Adrenal gland (tissue), 12 donors: ENCODE results near the gene MLLT3. TPM values are rescaled to one million over a fixed set of nuclear protein-coding genes. Genes with fewer than 3 reads are reported as not detected.

Experiments used
- DNase-seq, 7 donors: peaks; one replicate each; pipeline ENCODE4 v3.0.0-alpha.2; 2019 to 2020
- H3K27ac ChIP-seq, 5 donors: fragments of 200-600 bp; sonication (generic) in 4 of 5; 1 replicate in 3 of 5; 2 replicates in 2 of 5; pipeline versions ENCODE4 v1.5.1 to v1.8.0; 2016 to 2020; ENCODE audit warnings: mild to moderate bottlenecking in 1 of 5
- H3K27me3 ChIP-seq: fragments of 200-600 bp; 2 replicates; pipeline ENCODE4 v1.8.0; 2021
- H3K36me3 ChIP-seq, 2 donors: fragments of 200-600 bp; replicated peaks in 1 of 2; 1 replicate in 1 of 2; 2 replicates in 1 of 2; pipeline versions ENCODE4 v1.5.1 to v1.8.0; 2018 to 2022
- H3K4me1 ChIP-seq, 2 donors: fragments of 200-600 bp; replicated peaks in 1 of 2; 1 replicate in 1 of 2; 2 replicates in 1 of 2; pipeline versions ENCODE4 v1.5.1 to v1.8.0; 2018 to 2021
- H3K4me3 ChIP-seq, 4 donors: fragments of 200-600 bp; sonication (generic) in 3 of 4; one replicate each; pipeline ENCODE4 v1.5.1; 2016 to 2018
- H3K9me3 ChIP-seq, 3 donors: fragments of 200-600 bp; sonication (generic) in 1 of 3; replicated peaks in 1 of 3; 1 replicate in 2 of 3; 2 replicates in 1 of 3; pipeline versions ENCODE4 v1.5.1 to v1.8.0; 2016 to 2021
- CTCF ChIP-seq, 6 experiments: fragments of 450-650 bp in 4 of 6; fragments of 200-600 bp in 2 of 6; sonication (generic) in 1 of 6; IDR thresholded peaks; 1 replicate in 5 of 6; 2 replicates in 1 of 6; pipeline versions ENCODE4 v1.5.1 to v1.8.0; 2016 to 2021; ENCODE audit warnings: antibody characterized with exemption in 6 of 6, mild to moderate bottlenecking in 2 of 6, moderate library complexity in 1 of 6
- POLR2A ChIP-seq, 2 donors: fragments of 450-650 bp; IDR thresholded peaks; one replicate each; pipeline ENCODE4 v1.6.1; 2017; ENCODE audit warnings: antibody characterized with exemption in 2 of 2, mild to moderate bottlenecking in 2 of 2, moderate library complexity in 1 of 2
- WGBS, 4 donors: extraction: QIAGEN DNeasy Blood & Tissue Kit in 2 of 4; methylation state at CpG; one replicate each; pipeline versions ENCODE4 v1.1.5 to v1.1.7; 2013 to 2017; 5-methylcytosine and 5-hydroxymethylcytosine counted together
- intact Hi-C, 2 donors: fragments of 100-400 bp; cut with DNase I; formaldehyde crosslinking; loops; one replicate each; pipeline versions ENCODE4 v1.14.1 to v1.15.0; 2022 to 2023
- polyA plus RNA-seq, 3 donors: library from polyadenylated mRNA; stranded (reverse); fragments of 200-250 nt in 2 of 3; fragments of 350-450 nt in 1 of 3; fragmentation: Illumina TruSeq in 1 of 3; extraction: RNeasy Lipid Tissue Mini Kit (QIAGEN cat#74804) in 1 of 3; gene quantifications; one replicate each; pipeline ENCODE4 v1.2.3, GENCODE V29; 2013 to 2014
- total RNA-seq, 9 donors: library from RNA; depleted of rRNA in 4 of 9; stranded (reverse); fragments of >200 nt in 4 of 9; fragments of 120-200 nt in 1 of 9; fragmentation: NEBNext Ultra II Directional in 1 of 9; extraction: Animal tissue kit (Norgen Biotek cat#: 25700) in 1 of 9; gene quantifications; one replicate each; pipeline versions ENCODE4 v1.1.0 to v1.2.4, GENCODE V29; 2013 to 2023
- donor health status: healthy with polysubstance abuse.
- donor health status: Bipolar disorder and iron deficiency.
- donor health status: DM: yes; HTN: yes; CAD: no.
- donor health status: DM: no; HTN: no; CAD: no.
- donor health status: DM: no; HTN: no; CAD: no.
- donor health status: DM: yes; HTN: yes; CAD: no.

Gene MLLT3
- total and polyA plus RNA-seq, 12 donors = 11.0 to 37.7 (median 17.9) TPM

- intact Hi-C loops = no loop called here
- H3K4me1 ChIP-seq = no peaks in the 10 kb centered on the region
- DNase-seq = peak in 3 of 7 donors; percentile 24 to 42 (median 29)
- WGBS, 4 donors = 60 to 76% (median 72%) methylated on average over 7 of the region's 7 CpGs
- H3K9me3 ChIP-seq = no peaks in the 10 kb centered on the region
- TF ChIP-seq CTCF (IDR thresholded peaks at IDR 0.05) (no peak), POLR2A (IDR thresholded peaks at IDR 0.05) (no peak)
- H3K4me3 ChIP-seq = no peak overlapping the region
- H3K27me3 ChIP-seq = no peaks in the 10 kb centered on the region
- no peaks in the 10 kb centered on the region for H3K36me3 ChIP-seq
- H3K27ac ChIP-seq = no peak overlapping the region
Measured at GRCh38 chr9:20319641-20320337, 302.5 kb downstream of the MLLT3 start.

- no peaks in the 10 kb centered on the region for H3K27me3 ChIP-seq
- intact Hi-C loops = no loop called here
- H3K4me1 ChIP-seq = no peaks in the 10 kb centered on the region
- no peak overlapping the region for H3K4me3 ChIP-seq
- 81 to 87% (median 84%) methylated on average over 8 of the region's 8 CpGs for WGBS, 4 donors
- no peak overlapping the region for H3K27ac ChIP-seq
- H3K9me3 ChIP-seq = no peaks in the 10 kb centered on the region
- no peak for DNase-seq
- TF ChIP-seq CTCF (IDR thresholded peaks at IDR 0.05) (no peak), POLR2A (IDR thresholded peaks at IDR 0.05) (no peak)
- H3K36me3 ChIP-seq = no peaks in the 10 kb centered on the region
Measured at GRCh38 chr9:20319241-20319640, 303.1 kb downstream of the MLLT3 start.

GRCh38 chr9:20317701-20318100 lies 304.6 kb downstream of the MLLT3 start:
- no peak overlapping the region for H3K27ac ChIP-seq
- TF ChIP-seq POLR2A (IDR thresholded peaks at IDR 0.05) = no peak
- no peak for TF ChIP-seq CTCF (IDR thresholded peaks at IDR 0.05)
- no peaks in the 10 kb centered on the region for H3K4me1 ChIP-seq
- no peaks in the 10 kb centered on the region for H3K36me3 ChIP-seq
- no peak overlapping the region for H3K4me3 ChIP-seq
- no peaks in the 10 kb centered on the region for H3K27me3 ChIP-seq
- 90 to 98% (median 91%) methylated on average over 5 of the region's 5 CpGs for WGBS, 4 donors
- DNase-seq = no peak
- H3K9me3 ChIP-seq = no peaks in the 10 kb centered on the region
- intact Hi-C loops = no loop called here

- Histone ChIP-seq H3K36me3 (no peaks in the 10 kb centered on the region), H3K27me3 (no peaks in the 10 kb centered on the region), H3K9me3 (no peaks in the 10 kb centered on the region), H3K27ac (no peak overlapping the region), H3K4me3 (no peak overlapping the region), H3K4me1 (no peaks in the 10 kb centered on the region)
- no peak for TF ChIP-seq CTCF (IDR thresholded peaks at IDR 0.05)
- no peak for TF ChIP-seq POLR2A (IDR thresholded peaks at IDR 0.05)
- DNase-seq = no peak
- 83 to 88% (median 85%) methylated on average over 8 to 9 of the region's 9 CpGs for WGBS, 4 donors
- intact Hi-C loops = no loop called here
Measured at GRCh38 chr9:20316372-20316771, 305.9 kb downstream of the MLLT3 start.
